HUES6 (cell line): ENCODE data around the gene APBA1.

Experiments used
- H3K27ac ChIP-seq: 2 replicates; pipeline ENCODE4 v1.7.0; 2013; ENCODE audit warnings: low read depth, mild to moderate bottlenecking, low read length, inconsistent platforms
- H3K27me3 ChIP-seq: 2 replicates; pipeline ENCODE4 v1.6.1; 2013; ENCODE audit warnings: low read length; ENCODE audit not compliant: control insufficient read depth, insufficient read depth
- H3K36me3 ChIP-seq: 2 replicates; pipeline ENCODE4 v1.6.1; 2013; ENCODE audit warnings: low read length; ENCODE audit not compliant: control insufficient read depth, insufficient read depth
- H3K4me1 ChIP-seq: 2 replicates; pipeline ENCODE4 v1.6.1; 2013; ENCODE audit warnings: low read length; ENCODE audit not compliant: control insufficient read depth, insufficient read depth
- H3K4me3 ChIP-seq: 2 replicates; pipeline ENCODE4 v1.5.1; 2013; ENCODE audit warnings: low read depth, low read length
- H3K9ac ChIP-seq: one replicate; pipeline ENCODE4 v1.6.1; 2013; ENCODE audit warnings: mild to moderate bottlenecking, low read length
- H3K9me3 ChIP-seq: 2 replicates; pipeline ENCODE4 v1.6.1; 2013; ENCODE audit warnings: low read depth, low read length; ENCODE audit not compliant: control insufficient read depth, insufficient read depth

Gene APBA1

GRCh38 chr9:69657269-69657668, 14.9 kb downstream of the APBA1 start:
- Histone ChIP-seq H3K9me3 (no peaks in the 10 kb centered on the region), H3K27ac (no peak overlapping the region), H3K9ac (no peak overlapping the region), H3K4me3 (no peak overlapping the region), H3K4me1 (0 out of 2 replicates have a peak, but pooled peaks cover 3% of the 10 kb centered on the region), H3K36me3 (no peaks in the 10 kb centered on the region), H3K27me3 (no peaks in the 10 kb centered on the region)

- Histone ChIP-seq H3K9ac (no peak overlapping the region), H3K27ac (no peak overlapping the region), H3K4me1 (0 out of 2 replicates have a peak, but pooled peaks cover 3% of the 10 kb centered on the region), H3K36me3 (no peaks in the 10 kb centered on the region), H3K27me3 (no peaks in the 10 kb centered on the region), H3K4me3 (no peak overlapping the region), H3K9me3 (no peaks in the 10 kb centered on the region)
These were observed 17.1 kb downstream of the APBA1 start for GRCh38 chr9:69655065-69655464.

- no peak overlapping the region for H3K4me3 ChIP-seq
- H3K27me3 ChIP-seq, result no peaks in the 10 kb centered on the region
- H3K9ac ChIP-seq, result no peak overlapping the region
- no peaks in the 10 kb centered on the region for H3K9me3 ChIP-seq
- H3K4me1 ChIP-seq, result no peaks in the 10 kb centered on the region
- no peaks in the 10 kb centered on the region for H3K36me3 ChIP-seq
- no peak overlapping the region for H3K27ac ChIP-seq
These were observed 18.9 kb downstream of the APBA1 start for GRCh38 chr9:69653261-69653660.

- Histone ChIP-seq H3K9ac (no peak overlapping the region), H3K4me1 (no peaks in the 10 kb centered on the region), H3K36me3 (no peaks in the 10 kb centered on the region), H3K4me3 (no peak overlapping the region), H3K27me3 (no peaks in the 10 kb centered on the region), H3K9me3 (no peaks in the 10 kb centered on the region), H3K27ac (no peak overlapping the region)
These were observed 22.5 kb downstream of the APBA1 start for GRCh38 chr9:69649566-69650250.

GRCh38 chr9:69647804-69648203, 24.4 kb downstream of the APBA1 start:
- Histone ChIP-seq H3K4me3 (no peak overlapping the region), H3K9ac (no peak overlapping the region), H3K4me1 (no peaks in the 10 kb centered on the region)

GRCh38 chr9:69646810-69647209, 25.4 kb downstream of the APBA1 start:
- Histone ChIP-seq H3K4me1 (no peaks in the 10 kb centered on the region), H3K9ac (no peak overlapping the region), H3K27ac (no peak overlapping the region), H3K27me3 (no peaks in the 10 kb centered on the region), H3K4me3 (no peak overlapping the region), H3K9me3 (no peaks in the 10 kb centered on the region), H3K36me3 (no peaks in the 10 kb centered on the region)

More at GRCh38 chr9:69647804-69648203, 24.4 kb downstream of the APBA1 start:
- Histone ChIP-seq H3K36me3 (no peaks in the 10 kb centered on the region), H3K27ac (no peak overlapping the region), H3K9me3 (no peaks in the 10 kb centered on the region), H3K27me3 (no peaks in the 10 kb centered on the region)

GRCh38 chr9:69645488-69645887, 26.7 kb downstream of the APBA1 start:
- Histone ChIP-seq H3K27ac (no peak overlapping the region), H3K9me3 (no peaks in the 10 kb centered on the region)

GRCh38 chr9:69643098-69643497, 29.1 kb downstream of the APBA1 start:
- H3K9ac ChIP-seq, result no peak overlapping the region
- no peaks in the 10 kb centered on the region for H3K9me3 ChIP-seq
- no peak overlapping the region for H3K4me3 ChIP-seq
- H3K36me3 ChIP-seq, result no peaks in the 10 kb centered on the region
- H3K27ac ChIP-seq, result no peak overlapping the region
- no peaks in the 10 kb centered on the region for H3K4me1 ChIP-seq
- H3K27me3 ChIP-seq, result no peaks in the 10 kb centered on the region

More at GRCh38 chr9:69645488-69645887, 26.7 kb downstream of the APBA1 start:
- Histone ChIP-seq H3K27me3 (no peaks in the 10 kb centered on the region), H3K4me1 (no peaks in the 10 kb centered on the region), H3K9ac (no peak overlapping the region), H3K4me3 (no peak overlapping the region), H3K36me3 (no peaks in the 10 kb centered on the region)

- no peak overlapping the region for H3K4me3 ChIP-seq
- H3K36me3 ChIP-seq, result no peaks in the 10 kb centered on the region
- no peak overlapping the region for H3K9ac ChIP-seq
- no peaks in the 10 kb centered on the region for H3K27me3 ChIP-seq
- no peaks in the 10 kb centered on the region for H3K4me1 ChIP-seq
- H3K27ac ChIP-seq, result no peak overlapping the region
- H3K9me3 ChIP-seq, result no peaks in the 10 kb centered on the region
These were observed 34.4 kb downstream of the APBA1 start for GRCh38 chr9:69637817-69638200.

GRCh38 chr9:69637193-69637816, 34.9 kb downstream of the APBA1 start:
- H3K4me1 ChIP-seq, result no peaks in the 10 kb centered on the region
- H3K27me3 ChIP-seq, result no peaks in the 10 kb centered on the region
- no peak overlapping the region for H3K9ac ChIP-seq
- no peaks in the 10 kb centered on the region for H3K9me3 ChIP-seq
- no peak overlapping the region for H3K27ac ChIP-seq
- H3K4me3 ChIP-seq, result no peak overlapping the region
- H3K36me3 ChIP-seq, result no peaks in the 10 kb centered on the region

GRCh38 chr9:69633716-69634115, 38.5 kb downstream of the APBA1 start:
- H3K4me1 ChIP-seq, result no peaks in the 10 kb centered on the region
- H3K9me3 ChIP-seq, result no peaks in the 10 kb centered on the region
- H3K27me3 ChIP-seq, result no peaks in the 10 kb centered on the region
- H3K4me3 ChIP-seq, result no peak overlapping the region
- no peaks in the 10 kb centered on the region for H3K36me3 ChIP-seq
- no peak overlapping the region for H3K9ac ChIP-seq
- H3K27ac ChIP-seq, result no peak overlapping the region
